BJ (cell line): ENCODE data around the gene YIF1B. TPM values are rescaled to one million over a fixed set of nuclear protein-coding genes. Genes with fewer than 3 reads are reported as not detected.

ENCODE experiments used
- CTCF ChIA-PET: fragments of 350-600 bp; formaldehyde crosslinking; extraction: SDS; loops from one replicate; lab custom pipeline; 2021; ENCODE audit warnings: antibody characterized with exemption, inconsistent platforms; lab: Yijun Ruan, JAX
- POLR2A ChIA-PET: fragments of 300-600 bp; sonication (Branson Sonifier 250); formaldehyde crosslinking; extraction: SDS; loops from one replicate; lab custom pipeline; 2021; ENCODE audit warnings: antibody characterized with exemption; lab: Charles Lee
- DNase-seq: peaks from one replicate; pipeline ENCODE4 v3.0.0-alpha.2; 2011; ENCODE audit warnings: low read depth
- H3K27me3 ChIP-seq: 2 replicates; pipeline ENCODE4 v1.6.0; 2011; ENCODE audit warnings: low read length; ENCODE audit not compliant: control insufficient read depth, insufficient read depth
- H3K36me3 ChIP-seq: 2 replicates; pipeline ENCODE4 v1.5.1; 2011; ENCODE audit warnings: low read length; ENCODE audit not compliant: control insufficient read depth, insufficient read depth
- H3K4me3 ChIP-seq: 2 replicates; pipeline ENCODE4 v1.5.1; 2011; ENCODE audit warnings: low read depth, mild to moderate bottlenecking, control low read depth, low read length
- CTCF ChIP-seq: IDR thresholded peaks from 2 replicates; pipeline ENCODE4 v1.5.1; 2011; ENCODE audit warnings: low read depth, mild to moderate bottlenecking, control low read depth, inconsistent platforms, low read length, moderate library complexity; ENCODE audit not compliant: insufficient read depth
- polyA plus RNA-seq: library from polyadenylated mRNA; depleted of rRNA; stranded (reverse); fragments of >200 nt; gene quantifications from 2 replicates; pipeline ENCODE4 v1.2.3, GENCODE V29; 2011

The YIF1B gene
- polyA plus RNA-seq, 1 experiment: 211 TPM

- POLR2A ChIA-PET: no interaction called here
- Histone ChIP-seq H3K4me3 (no peak overlapping the region), H3K27me3 (no peaks in the 10 kb centered on the region), H3K36me3 (peaks cover 8% of the 10 kb centered on the region)
- CTCF ChIA-PET: interaction anchor here (1.1 kb wide), 1 partner anchor 11 kb away, joined by 3 read pairs; no protein-coding TSS in a partner anchor
- no peak for DNase-seq
- TF ChIP-seq CTCF: no peak
Measured at GRCh38 chr19:38304866-38305429, 10.8 kb downstream of the YIF1B start.

GRCh38 chr19:38304352-38304865 is 11.3 kb downstream of the YIF1B start:
- H3K27me3 ChIP-seq: no peaks in the 10 kb centered on the region
- peaks cover 8% of the 10 kb centered on the region for H3K36me3 ChIP-seq
- DNase-seq: no peak
- no peak for TF ChIP-seq CTCF
- CTCF ChIA-PET: interaction anchor here (1.0 to 1.1 kb wide), 2 partner anchors 10 to 34 kb away, joined by 3 read pairs; no protein-coding TSS in a partner anchor
- POLR2A ChIA-PET: no interaction called here
- H3K4me3 ChIP-seq: no peak overlapping the region

- CTCF ChIA-PET: interaction anchor here (0.6 to 1.0 kb wide), 2 partner anchors 33 to 260 kb away, joined by 3 read pairs; no protein-coding TSS in a partner anchor
- H3K36me3 ChIP-seq: peaks cover 8% of the 10 kb centered on the region
- POLR2A ChIA-PET: no interaction called here
- no peak for TF ChIP-seq CTCF
- no peak within 1 kb of the TSS for H3K4me3 ChIP-seq
- no peak for DNase-seq
- H3K27me3 ChIP-seq: no peaks in the 10 kb centered on the region
Measured at GRCh38 chr19:38303517-38304351, 12.0 kb downstream of the YIF1B start, which contains the start of gene C19orf33. Gene C19orf33 (plus strand): TSS chr19:38304251. CDS start chr19:38304262, 11 bp downstream.

GRCh38 chr19:38298821-38299680 is 16.7 kb downstream of the YIF1B start:
- peaks cover 2% of the 10 kb centered on the region for H3K27me3 ChIP-seq

More at GRCh38 chr19:38298821-38299680, 16.7 kb downstream of the YIF1B start:
- ChIA-PET POLR2A (no interaction called here), CTCF (interaction anchor here (1.1 to 1.5 kb wide), 3 partner anchors 14 to 66 kb away, joined by 3 to 6 read pairs (median 4); no protein-coding TSS in a partner anchor)
- no peak overlapping the region for H3K4me3 ChIP-seq
- no peak for TF ChIP-seq CTCF
- no peaks in the 10 kb centered on the region for H3K36me3 ChIP-seq
- no peak for DNase-seq
